SK-N-SH (cell line): ENCODE data around the gene UNC5B.

Source experiments
- NRF1 ChIP-seq: IDR thresholded peaks from 2 replicates; pipeline ENCODE4 v1.6.1; 2012; ENCODE audit warnings: low read depth, mild to moderate bottlenecking, low read length
- TF ChIP-seq, protein P1 (sequence below): IDR thresholded peaks from 2 replicates; pipeline ENCODE4 v1.6.1; 2012; ENCODE audit warnings: mild to moderate bottlenecking, low read depth, low read length, moderate library complexity

DNA sequence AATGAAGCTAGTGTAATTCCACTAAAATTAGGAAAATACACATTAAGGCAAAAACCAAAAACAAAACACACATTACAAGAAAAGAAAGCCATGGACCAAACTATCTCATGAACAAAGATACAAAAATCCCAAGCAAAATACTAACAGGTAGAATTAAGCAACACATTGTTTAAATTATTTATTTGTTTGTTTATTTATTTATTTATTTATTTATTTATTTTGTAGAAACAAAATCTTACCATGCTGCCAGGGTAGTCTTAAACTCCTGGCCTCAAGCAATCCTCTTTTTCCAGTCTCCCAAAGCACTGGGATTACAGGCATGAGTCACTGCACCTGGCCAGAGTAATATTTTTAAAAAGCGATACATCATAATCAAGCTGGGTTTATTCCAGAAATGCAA, 99.8 kb downstream of the UNC5B start:
- TF ChIP-seq, protein P1, sequence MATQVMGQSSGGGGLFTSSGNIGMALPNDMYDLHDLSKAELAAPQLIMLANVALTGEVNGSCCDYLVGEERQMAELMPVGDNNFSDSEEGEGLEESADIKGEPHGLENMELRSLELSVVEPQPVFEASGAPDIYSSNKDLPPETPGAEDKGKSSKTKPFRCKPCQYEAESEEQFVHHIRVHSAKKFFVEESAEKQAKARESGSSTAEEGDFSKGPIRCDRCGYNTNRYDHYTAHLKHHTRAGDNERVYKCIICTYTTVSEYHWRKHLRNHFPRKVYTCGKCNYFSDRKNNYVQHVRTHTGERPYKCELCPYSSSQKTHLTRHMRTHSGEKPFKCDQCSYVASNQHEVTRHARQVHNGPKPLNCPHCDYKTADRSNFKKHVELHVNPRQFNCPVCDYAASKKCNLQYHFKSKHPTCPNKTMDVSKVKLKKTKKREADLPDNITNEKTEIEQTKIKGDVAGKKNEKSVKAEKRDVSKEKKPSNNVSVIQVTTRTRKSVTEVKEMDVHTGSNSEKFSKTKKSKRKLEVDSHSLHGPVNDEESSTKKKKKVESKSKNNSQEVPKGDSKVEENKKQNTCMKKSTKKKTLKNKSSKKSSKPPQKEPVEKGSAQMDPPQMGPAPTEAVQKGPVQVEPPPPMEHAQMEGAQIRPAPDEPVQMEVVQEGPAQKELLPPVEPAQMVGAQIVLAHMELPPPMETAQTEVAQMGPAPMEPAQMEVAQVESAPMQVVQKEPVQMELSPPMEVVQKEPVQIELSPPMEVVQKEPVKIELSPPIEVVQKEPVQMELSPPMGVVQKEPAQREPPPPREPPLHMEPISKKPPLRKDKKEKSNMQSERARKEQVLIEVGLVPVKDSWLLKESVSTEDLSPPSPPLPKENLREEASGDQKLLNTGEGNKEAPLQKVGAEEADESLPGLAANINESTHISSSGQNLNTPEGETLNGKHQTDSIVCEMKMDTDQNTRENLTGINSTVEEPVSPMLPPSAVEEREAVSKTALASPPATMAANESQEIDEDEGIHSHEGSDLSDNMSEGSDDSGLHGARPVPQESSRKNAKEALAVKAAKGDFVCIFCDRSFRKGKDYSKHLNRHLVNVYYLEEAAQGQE, result no peak
- no peak for TF ChIP-seq NRF1
